H9 (cell line): ENCODE data around the gene LILRA1. TPM values are rescaled to one million over a fixed set of nuclear protein-coding genes. Genes with fewer than 3 reads are reported as not detected.
"Not testable (repeated sequence)": the region's sequence is repeated elsewhere in the genome, so short reads cannot be mapped to it uniquely, and the experiment has no call there.

Experiments
- DNase-seq: peaks from one replicate; pipeline ENCODE4 v3.0.0-alpha.2; 2017
- H2AFZ ChIP-seq: one replicate; pipeline ENCODE4 v1.6.1; 2013; ENCODE audit warnings: mild to moderate bottlenecking, low read length, control low read depth, moderate library complexity
- H2AK5ac ChIP-seq: 2 replicates; pipeline ENCODE4 v1.6.1; 2013; ENCODE audit warnings: low read length, control low read depth, mixed read lengths; ENCODE audit not compliant: insufficient read length
- H2BK120ac ChIP-seq: one replicate; pipeline ENCODE4 v1.6.1; 2013; ENCODE audit warnings: low read depth, mild to moderate bottlenecking, low read length, control low read depth, inconsistent platforms; ENCODE audit not compliant: poor library complexity, severe bottlenecking
- H2BK12ac ChIP-seq: 2 replicates; pipeline ENCODE4 v1.6.1; 2013; ENCODE audit warnings: low read length, control low read depth, mixed read lengths, low read depth; ENCODE audit not compliant: insufficient read length
- H2BK15ac ChIP-seq: 2 replicates; pipeline ENCODE4 v1.6.1; 2013; ENCODE audit warnings: low read depth, low read length, control low read depth
- H2BK20ac ChIP-seq: one replicate; pipeline ENCODE4 v1.6.1; 2013; ENCODE audit warnings: low read depth, mild to moderate bottlenecking, low read length, control low read depth, inconsistent platforms; ENCODE audit not compliant: poor library complexity, severe bottlenecking
- H2BK5ac ChIP-seq: 2 replicates; pipeline ENCODE4 v1.6.1; 2013; ENCODE audit warnings: low read length, control low read depth, mixed read lengths; ENCODE audit not compliant: insufficient read length
- H3K14ac ChIP-seq: 2 replicates; pipeline ENCODE4 v1.6.1; 2013; ENCODE audit warnings: low read length, control low read depth; ENCODE audit not compliant: insufficient read depth
- H3K18ac ChIP-seq: 2 replicates; pipeline ENCODE4 v1.6.1; 2013; ENCODE audit warnings: low read depth, mild to moderate bottlenecking, mixed read lengths, low read length, control low read depth; ENCODE audit not compliant: insufficient read length
- H3K23ac ChIP-seq: 2 replicates; pipeline ENCODE4 v1.6.1; 2013; ENCODE audit warnings: low read length, control low read depth, mixed read lengths, low read depth; ENCODE audit not compliant: insufficient read length
- H3K23me2 ChIP-seq: 2 replicates; pipeline ENCODE4 v1.6.1; 2013; ENCODE audit warnings: low read depth, mild to moderate bottlenecking, mixed read lengths, low read length, control low read depth; ENCODE audit not compliant: insufficient read length, poor library complexity, severe bottlenecking
- H3K27ac ChIP-seq: 2 replicates; pipeline ENCODE4 v1.5.1; 2013; ENCODE audit warnings: low read length, control low read depth, mixed read lengths, low read depth; ENCODE audit not compliant: insufficient read length
- H3K27me3 ChIP-seq: 2 replicates; pipeline ENCODE4 v1.6.1; 2013; ENCODE audit warnings: low read length, control low read depth, inconsistent platforms; ENCODE audit not compliant: insufficient read depth
- H3K4ac ChIP-seq: 2 replicates; pipeline ENCODE4 v1.6.1; 2013; ENCODE audit warnings: low read depth, mild to moderate bottlenecking, control low read depth, inconsistent platforms, low read length, moderate library complexity
- H3K4me1 ChIP-seq: 2 replicates; pipeline ENCODE4 v1.6.1; 2013; ENCODE audit warnings: low read length, control low read depth, inconsistent platforms; ENCODE audit not compliant: insufficient read depth
- H3K4me2 ChIP-seq: 2 replicates; pipeline ENCODE4 v1.6.1; 2013; ENCODE audit warnings: low read length, control low read depth, mixed read lengths; ENCODE audit not compliant: insufficient read length, insufficient read depth
- H3K56ac ChIP-seq: 2 replicates; pipeline ENCODE4 v1.6.1; 2013; ENCODE audit warnings: low read depth, mild to moderate bottlenecking, mixed read lengths, low read length, control low read depth; ENCODE audit not compliant: insufficient read length
- H3K79me1 ChIP-seq: 2 replicates; pipeline ENCODE4 v1.6.1; 2013; ENCODE audit warnings: low read depth, mild to moderate bottlenecking, moderate library complexity, low read length, control low read depth, inconsistent platforms; ENCODE audit not compliant: insufficient read depth, poor library complexity, severe bottlenecking
- H3K79me2 ChIP-seq: 2 replicates; pipeline ENCODE4 v1.6.1; 2013; ENCODE audit warnings: low read length, control low read depth, inconsistent platforms; ENCODE audit not compliant: insufficient read depth
- H3K9ac ChIP-seq: 2 replicates; pipeline ENCODE4 v1.6.1; 2013; ENCODE audit warnings: low read length, control low read depth, mixed read lengths; ENCODE audit not compliant: insufficient read length; ENCODE audit errors: extremely low read depth
- H3K9me3 ChIP-seq: one replicate; pipeline ENCODE4 v1.6.1; 2013; ENCODE audit warnings: low read depth, low read length, inconsistent platforms; ENCODE audit not compliant: control insufficient read depth
- H3T11ph ChIP-seq: one replicate; pipeline ENCODE4 v1.6.1; 2013; ENCODE audit warnings: mild to moderate bottlenecking, low read length, control low read depth, inconsistent platforms
- H4K20me1 ChIP-seq: one replicate; pipeline ENCODE4 v1.6.1; 2013; ENCODE audit not compliant: control insufficient read depth, insufficient read length, insufficient read depth
- H4K5ac ChIP-seq: 2 replicates; pipeline ENCODE4 v1.6.1; 2013; ENCODE audit warnings: low read depth, mild to moderate bottlenecking, mixed read lengths, low read length, control low read depth; ENCODE audit not compliant: insufficient read length
- H4K8ac ChIP-seq: replicated peaks from 2 replicates; pipeline ENCODE4 v1.6.1; 2013; ENCODE audit warnings: low read length, control low read depth, mixed read lengths, low read depth; ENCODE audit not compliant: insufficient read length
- H4K91ac ChIP-seq: 2 replicates; pipeline ENCODE4 v1.6.1; 2013; ENCODE audit warnings: low read depth, mild to moderate bottlenecking, moderate library complexity, mixed read lengths, low read length, control low read depth; ENCODE audit not compliant: insufficient read length
- H3K27ac Mint-ChIP-seq, 3 experiments: 2 replicates in 2 of 3; 3 replicates in 1 of 3; pipeline ENCODE4 v1.8.0; 2020 to 2021; ENCODE audit warnings: mixed read lengths in 3 of 3, mild to moderate bottlenecking in 1 of 3, moderate library complexity in 1 of 3
- H3K27me3 Mint-ChIP-seq: 2 replicates; pipeline ENCODE4 v1.8.0; 2021; ENCODE audit warnings: low read depth, mild to moderate bottlenecking, moderate library complexity, mixed read lengths
- H3K36me3 Mint-ChIP-seq, 3 experiments: 2 replicates in 2 of 3; 3 replicates in 1 of 3; pipeline ENCODE4 v1.8.0; 2020 to 2021; ENCODE audit warnings: low read depth in 3 of 3, mixed read lengths in 3 of 3; ENCODE audit not compliant: insufficient read depth in 1 of 3
- H3K4me1 Mint-ChIP-seq, 2 experiments: 2 replicates each; pipeline ENCODE4 v1.8.0; 2020; ENCODE audit warnings: mixed read lengths in 2 of 2
- H3K4me3 Mint-ChIP-seq, 2 experiments: 2 replicates in 1 of 2; 3 replicates in 1 of 2; pipeline ENCODE4 v1.8.0; 2020 to 2021; ENCODE audit warnings: mild to moderate bottlenecking in 2 of 2, mixed read lengths in 2 of 2, moderate library complexity in 1 of 2
- H3K9me3 Mint-ChIP-seq, 2 experiments: 2 replicates in 1 of 2; 3 replicates in 1 of 2; pipeline ENCODE4 v1.8.0; 2020; ENCODE audit warnings: mild to moderate bottlenecking in 2 of 2, mixed read lengths in 2 of 2, moderate library complexity in 1 of 2
- CTCF ChIP-seq: fragments of 200-600 bp; sonication (generic); conservative IDR thresholded peaks from 3 replicates; pipeline ENCODE4 v1.8.0; 2021; ENCODE audit warnings: antibody characterized with exemption, mild to moderate bottlenecking
- WGBS: extraction: QIAGEN DNeasy Blood & Tissue Kit; methylation state at CpG from one replicate; pipeline ENCODE4 v1.1.7; 2013; ENCODE audit warnings: missing lambda C conversion rate, low lambda C conversion rate, mixed read lengths; ENCODE audit not compliant: insufficient read length; ENCODE audit errors: extremely low coverage; 5-methylcytosine and 5-hydroxymethylcytosine counted together
- total RNA-seq: library from RNA; stranded (reverse); gene quantifications from 2 replicates; pipeline ENCODE4 v1.2.1, GENCODE V29; 2021

The LILRA1 gene
- total RNA-seq, 1 experiment from 2014 or later: not detected

- Mint-ChIP-seq H3K27me3 (peaks cover 3% of the 10 kb centered on the region; the same call in 1 of the 2 replicates), H3K4me3 (no peak overlapping the region), H3K9me3 (peaks cover 96 to 99% of the 10 kb centered on the region in 2 experiments), H3K27ac (no peak overlapping the region), H3K36me3 (peaks cover 0 to 22% (median 6%) of the 10 kb centered on the region in 3 experiments; a peak in 5 of 7 replicates), H3K4me1 (no peaks in the 10 kb centered on the region)
- Histone ChIP-seq H3K4me1 (no peaks in the 10 kb centered on the region), H3K18ac (no peak overlapping the region), H2BK15ac (no peak overlapping the region), H2BK5ac (no peak overlapping the region), H4K8ac (no peak overlapping the region), H2AK5ac (no peak overlapping the region), H3K23me2 (no peaks in the 10 kb centered on the region), H4K91ac (no peak overlapping the region), H2BK20ac (no peak overlapping the region), H3K27me3 (no peaks in the 10 kb centered on the region), H3K9ac (no peak overlapping the region), H3K4ac (no peak overlapping the region), H3K9me3 (peaks cover 86% of the 10 kb centered on the region), H3K56ac (no peak overlapping the region), H2AFZ (no peak overlapping the region), H3K27ac (no peak overlapping the region), H4K20me1 (no peaks in the 10 kb centered on the region), H2BK12ac (no peak overlapping the region), H3K79me2 (no peaks in the 10 kb centered on the region), H3T11ph (no peak overlapping the region), H3K4me2 (no peak overlapping the region), H2BK120ac (no peak overlapping the region), H3K79me1 (no peaks in the 10 kb centered on the region), H3K23ac (no peak overlapping the region), H3K14ac (no peak overlapping the region), H4K5ac (no peak overlapping the region)
- TF ChIP-seq CTCF: no peak
- DNase-seq: no peak
- WGBS: no CpG with 5 or more reads among the region's 3 CpGs
These were observed 23.1 kb upstream of the LILRA1 start for GRCh38 chr19:54570316-54570715.

- H2AK5ac ChIP-seq, H2BK12ac ChIP-seq, H4K8ac ChIP-seq, H3K23ac ChIP-seq, H3K23me2 ChIP-seq, H3T11ph ChIP-seq, H2BK120ac ChIP-seq, H3K56ac ChIP-seq, H3K4me2 ChIP-seq, H4K20me1 ChIP-seq, H2BK15ac ChIP-seq, H3K4me1 ChIP-seq, H3K27ac ChIP-seq, H3K27ac Mint-ChIP-seq, H3K4ac ChIP-seq, H2BK20ac ChIP-seq, H3K18ac ChIP-seq, H2BK5ac ChIP-seq, H3K27me3 Mint-ChIP-seq, H4K5ac ChIP-seq, H4K91ac ChIP-seq, H3K79me2 ChIP-seq, H3K4me1 Mint-ChIP-seq, H3K27me3 ChIP-seq, H3K79me1 ChIP-seq, H3K14ac ChIP-seq, H3K9ac ChIP-seq, H3K4me3 Mint-ChIP-seq, DNase-seq, H2AFZ ChIP-seq: not testable (repeated sequence)
- H3K9me3 ChIP-seq: peaks cover 89% of the 10 kb centered on the region
- Mint-ChIP-seq H3K36me3 (peaks cover 0 to 22% (median 7%) of the 10 kb centered on the region in 3 experiments; a peak in 6 of 7 replicates), H3K9me3 (peaks cover 96 to 99% of the 10 kb centered on the region in 2 experiments)
- no CpG with 5 or more reads among the region's 17 CpGs for WGBS
These were observed 21.5 kb upstream of the LILRA1 start for GRCh38 chr19:54571715-54572615.
